AG04450 (cell line): ENCODE measurements around the gene PDLIM3. TPM values are rescaled to one million over a fixed set of nuclear protein-coding genes. Genes with fewer than 3 reads are reported as not detected.
"Not testable (repeated sequence)": the region's sequence is repeated elsewhere in the genome, so short reads cannot be mapped to it uniquely, and the experiment has no call there.

Experiments
- CTCF ChIA-PET: fragments of 300-600, 350-600 bp; formaldehyde crosslinking; extraction: SDS; loops from one replicate; lab custom pipeline; 2022; ENCODE audit warnings: antibody characterized with exemption, inconsistent platforms; lab: Charles Lee
- POLR2A ChIA-PET: fragments of 350-600 bp; formaldehyde crosslinking; extraction: SDS; loops from one replicate; lab custom pipeline; 2021; ENCODE audit warnings: antibody characterized with exemption, inconsistent platforms; lab: Yijun Ruan, JAX
- DNase-seq: peaks from one replicate; pipeline ENCODE4 v3.0.0-alpha.2; 2011; ENCODE audit warnings: low read depth, low spot score
- H3K27ac ChIP-seq: one replicate; pipeline ENCODE4 v1.5.1; 2012; ENCODE audit warnings: low read depth, low read length, control low read depth
- H3K27me3 ChIP-seq: one replicate; pipeline ENCODE4 v1.6.0; 2012; ENCODE audit warnings: low read length; ENCODE audit not compliant: control insufficient read depth, insufficient read depth
- H3K4me3 ChIP-seq: 2 replicates; pipeline ENCODE4 v1.5.1; 2011; ENCODE audit warnings: mild to moderate bottlenecking, low read depth, low read length, control low read depth
- H3K9me3 ChIP-seq: 2 replicates; pipeline ENCODE4 v1.5.1; 2012; ENCODE audit warnings: low read length; ENCODE audit not compliant: control insufficient read depth, insufficient read depth
- CTCF ChIP-seq: IDR thresholded peaks from 2 replicates; pipeline ENCODE4 v1.5.1; 2011; ENCODE audit warnings: low read depth, low read length, control low read depth, inconsistent platforms
- polyA plus RNA-seq: library from polyadenylated mRNA; depleted of rRNA; stranded (reverse); fragments of >200 nt; gene quantifications from 2 replicates; pipeline ENCODE4 v1.2.3, GENCODE V29; 2011

PDLIM3 gene
- polyA plus RNA-seq, 1 experiment, result 15.4 TPM

- H3K27ac ChIP-seq, result no peak overlapping the region
- DNase-seq, result no peak
- ChIA-PET POLR2A (no interaction called here), CTCF (no interaction called here)
- H3K9me3 ChIP-seq, result no peaks in the 10 kb centered on the region
- no peak for TF ChIP-seq CTCF
- no peaks in the 10 kb centered on the region for H3K27me3 ChIP-seq
- H3K4me3 ChIP-seq, result no peak overlapping the region
Measured at GRCh38 chr4:185565696-185566095, 30.4 kb upstream of the PDLIM3 start.

- ChIA-PET POLR2A (no interaction called here), CTCF (no interaction called here)
- TF ChIP-seq CTCF, result no peak
- Histone ChIP-seq H3K9me3 (0 out of 2 replicates have a peak, but pooled peaks cover 3% of the 10 kb centered on the region), H3K27me3 (no peaks in the 10 kb centered on the region), H3K4me3 (no peak overlapping the region), H3K27ac (no peak overlapping the region)
- DNase-seq, result no peak
Measured at GRCh38 chr4:185564349-185564748, 29.0 kb upstream of the PDLIM3 start.

DNA sequence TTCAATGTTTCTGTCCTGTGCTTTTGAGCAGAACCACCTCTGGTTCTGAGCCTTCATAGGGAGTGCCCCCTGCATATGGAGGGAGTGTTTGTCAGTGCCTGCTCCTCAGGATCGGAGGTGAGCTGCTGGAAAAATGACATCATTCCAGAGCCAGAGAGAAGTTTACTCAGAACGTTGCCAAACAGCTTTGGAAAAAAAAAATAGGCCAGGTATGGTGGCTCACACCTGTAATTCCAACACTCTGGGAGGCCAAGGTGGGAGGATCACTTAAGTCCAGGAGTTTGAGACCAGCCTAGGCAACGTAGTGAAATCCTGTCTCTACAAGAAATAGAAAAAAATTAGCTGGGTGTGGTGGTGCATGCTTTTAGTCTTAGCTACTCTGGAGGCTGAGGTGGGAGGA lies 27.2 kb upstream of the PDLIM3 start:
- Histone ChIP-seq H3K27ac (no peak overlapping the region), H3K27me3 (no peaks in the 10 kb centered on the region), H3K4me3 (no peak overlapping the region), H3K9me3 (0 out of 2 replicates have a peak, but pooled peaks cover 3% of the 10 kb centered on the region)
- no peak for TF ChIP-seq CTCF
- CTCF ChIA-PET, result interaction anchor here (0.6 kb wide), 1 partner anchor 1843 kb away, joined by 3 read pairs; no protein-coding TSS in a partner anchor
- POLR2A ChIA-PET, result no interaction called here
- DNase-seq, result no peak

- ChIA-PET CTCF (interaction anchor here (0.6 kb wide), 1 partner anchor 911 kb away, joined by 4 read pairs; the partner anchor contains the start of genes CASP3 and PRIMPOL), POLR2A (no interaction called here)
- Histone ChIP-seq H3K9me3 (0 out of 2 replicates have a peak, but pooled peaks cover 3% of the 10 kb centered on the region), H3K27ac (no peak overlapping the region), H3K27me3 (no peaks in the 10 kb centered on the region), H3K4me3 (no peak overlapping the region)
- no peak for DNase-seq
- TF ChIP-seq CTCF, result no peak
Measured at GRCh38 chr4:185560316-185560715, 25.0 kb upstream of the PDLIM3 start.

DNA sequence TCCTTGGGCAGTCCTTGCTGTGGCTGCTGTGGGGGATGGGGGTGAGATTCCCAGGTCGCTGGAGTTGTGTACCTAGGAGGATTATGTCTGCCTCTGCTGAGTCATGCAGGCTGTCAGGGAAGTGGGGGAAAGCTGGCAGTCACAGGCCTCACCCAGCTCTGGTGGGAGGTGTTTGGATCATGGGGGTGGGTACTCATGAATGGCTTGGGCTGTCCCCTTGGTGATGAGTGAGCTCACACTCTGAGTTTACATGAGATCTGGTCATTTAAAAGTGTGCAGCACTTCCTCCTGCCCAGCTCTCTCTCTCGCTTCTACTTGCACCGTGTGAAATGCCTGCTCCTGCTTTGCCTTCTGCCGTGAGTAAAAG lies 24.6 kb upstream of the PDLIM3 start:
- H3K9me3 ChIP-seq, result 0 out of 2 replicates have a peak, but pooled peaks cover 3% of the 10 kb centered on the region
- POLR2A ChIA-PET, result no interaction called here
- DNase-seq, result no peak
- TF ChIP-seq CTCF, result no peak
- H3K27me3 ChIP-seq, result no peaks in the 10 kb centered on the region
- H3K4me3 ChIP-seq, result no peak overlapping the region
- H3K27ac ChIP-seq, result no peak overlapping the region
- CTCF ChIA-PET, result interaction anchor here (0.6 kb wide), 1 partner anchor 910 kb away, joined by 4 read pairs; the partner anchor contains the start of genes CASP3 and PRIMPOL

GRCh38 chr4:185559251-185559914 lies 24.1 kb upstream of the PDLIM3 start:
- POLR2A ChIA-PET, H3K27ac ChIP-seq, H3K27me3 ChIP-seq, H3K9me3 ChIP-seq, H3K4me3 ChIP-seq, DNase-seq: not testable (repeated sequence)
- CTCF ChIA-PET, result interaction anchor here (0.6 to 1.2 kb wide), 2 partner anchors 38 to 107 kb away, joined by 3 read pairs; no protein-coding TSS in a partner anchor
